ENCODE data around the gene MESP1. TPM values are rescaled to one million over a fixed set of nuclear protein-coding genes. Genes with fewer than 3 reads are reported as not detected.

MESP1 gene
- total and polyA plus RNA-seq, 7 experiments from 2014 or later = 0.17 to 1.2 (median 0.38) TPM; not detected in 2

GRCh38 chr15:89776274-89777072 lies 25.4 kb upstream of the MESP1 start, which contains the start of gene MESP2:
TSS of gene MESP2 (plus strand) at chr15:89776332. CDS start at chr15:89776358, 26 bp downstream.
- Mint-ChIP-seq H3K36me3 (no peaks in the 10 kb centered on the region), H3K9me3 (no peaks in the 10 kb centered on the region), H3K4me3 (peak within 1 kb of the TSS in 9 of 10 donors; percentile 34 to 80 (median 64)), H3K27me3 (peaks cover 14 to 29% (median 22%) of the 10 kb centered on the region in 5 donors), H3K27ac (no peak within 1 kb of the TSS), H3K4me1 (peaks cover 0 to 13% (median 0%) of the 10 kb centered on the region in 7 donors)
- Histone ChIP-seq H3K27me3 (ENCODE audit: control insufficient read depth in 2 of 2, insufficient read depth in 2 of 2, low read length in 2 of 2) (no peaks in the 10 kb centered on the region), H3K4me1 (ENCODE audit: control insufficient read depth in 2 of 2, insufficient read depth in 2 of 2, low read length in 2 of 2) (no peaks in the 10 kb centered on the region), H3K36me3 (ENCODE audit: control insufficient read depth in 2 of 3, insufficient read depth in 3 of 3, low read length in 3 of 3) (no peaks in the 10 kb centered on the region), H3K9me3 (ENCODE audit: control insufficient read depth in 2 of 3, low read length in 3 of 3) (no peaks in the 10 kb centered on the region), H3K27ac (ENCODE audit: low read depth, low read length) (no peak within 1 kb of the TSS), H3K4me3 (ENCODE audit: low read length) (peak within 1 kb of the TSS; percentile 24)
- ATAC-seq = peak; percentile 68
- peak in 7 of 9 donors; percentile 24 to 69 (median 43) for DNase-seq
- ChIA-PET POLR2A (no interaction called here), CTCF (no interaction called here)
- intact Hi-C loops (cut with micrococcal nuclease) = no loop called here

GRCh38 chr15:89775815-89776214 lies 24.8 kb upstream of the MESP1 start:
- no peaks in the 10 kb centered on the region for H3K27me3 ChIP-seq (ENCODE audit: control insufficient read depth in 2 of 2, insufficient read depth in 2 of 2, low read length in 2 of 2)
- no peak for ATAC-seq
- ChIA-PET CTCF (no interaction called here), POLR2A (no interaction called here)
- no peak overlapping the region for H3K27ac ChIP-seq (ENCODE audit: low read depth, low read length)
- no peaks in the 10 kb centered on the region for H3K9me3 Mint-ChIP-seq
- intact Hi-C loops (cut with micrococcal nuclease) = no loop called here
- H3K9me3 ChIP-seq (ENCODE audit: control insufficient read depth in 2 of 3, low read length in 3 of 3) = no peaks in the 10 kb centered on the region
- H3K27ac Mint-ChIP-seq = no peak overlapping the region
- H3K4me1 ChIP-seq (ENCODE audit: control insufficient read depth in 2 of 2, insufficient read depth in 2 of 2, low read length in 2 of 2) = no peaks in the 10 kb centered on the region
- peaks cover 13 to 24% (median 22%) of the 10 kb centered on the region in 5 donors for H3K27me3 Mint-ChIP-seq
- DNase-seq = no peak
- H3K4me3 Mint-ChIP-seq = peak overlapping the region in 6 of 10 donors; percentile 17 to 72 (median 44)
- H3K4me3 ChIP-seq (ENCODE audit: low read length) = no peak overlapping the region
- H3K36me3 Mint-ChIP-seq = no peaks in the 10 kb centered on the region
- peaks cover 0 to 7% (median 0%) of the 10 kb centered on the region in 7 donors for H3K4me1 Mint-ChIP-seq
- no peaks in the 10 kb centered on the region for H3K36me3 ChIP-seq (ENCODE audit: control insufficient read depth in 2 of 3, insufficient read depth in 3 of 3, low read length in 3 of 3)

GRCh38 chr15:89774492-89774891 lies 23.4 kb upstream of the MESP1 start:
- Mint-ChIP-seq H3K9me3 (no peaks in the 10 kb centered on the region), H3K27ac (no peak overlapping the region), H3K4me3 (no peak overlapping the region), H3K36me3 (no peaks in the 10 kb centered on the region), H3K4me1 (no peaks in the 10 kb centered on the region), H3K27me3 (peaks cover 6 to 22% (median 15%) of the 10 kb centered on the region in 5 donors)
- Histone ChIP-seq H3K36me3 (ENCODE audit: control insufficient read depth in 2 of 3, insufficient read depth in 3 of 3, low read length in 3 of 3) (no peaks in the 10 kb centered on the region), H3K27ac (ENCODE audit: low read depth, low read length) (no peak overlapping the region), H3K27me3 (ENCODE audit: control insufficient read depth in 2 of 2, insufficient read depth in 2 of 2, low read length in 2 of 2) (no peaks in the 10 kb centered on the region), H3K4me3 (ENCODE audit: low read length) (no peak overlapping the region), H3K9me3 (ENCODE audit: control insufficient read depth in 2 of 3, low read length in 3 of 3) (no peaks in the 10 kb centered on the region), H3K4me1 (ENCODE audit: control insufficient read depth in 2 of 2, insufficient read depth in 2 of 2, low read length in 2 of 2) (no peaks in the 10 kb centered on the region)
- no peak for DNase-seq
- ChIA-PET POLR2A (no interaction called here), CTCF (no interaction called here)
- ATAC-seq = no peak
- intact Hi-C loops (cut with micrococcal nuclease) = no loop called here

- Mint-ChIP-seq H3K27ac (no peak overlapping the region), H3K36me3 (no peaks in the 10 kb centered on the region), H3K9me3 (no peaks in the 10 kb centered on the region), H3K4me3 (no peak overlapping the region), H3K27me3 (peaks cover 6 to 19% (median 11%) of the 10 kb centered on the region in 5 donors), H3K4me1 (no peaks in the 10 kb centered on the region)
- ChIA-PET CTCF (no interaction called here), POLR2A (no interaction called here)
- DNase-seq (no peak), ATAC-seq (no peak)
- Histone ChIP-seq H3K36me3 (ENCODE audit: control insufficient read depth in 2 of 3, insufficient read depth in 3 of 3, low read length in 3 of 3) (no peaks in the 10 kb centered on the region), H3K27me3 (ENCODE audit: control insufficient read depth in 2 of 2, insufficient read depth in 2 of 2, low read length in 2 of 2) (no peaks in the 10 kb centered on the region), H3K9me3 (ENCODE audit: control insufficient read depth in 2 of 3, low read length in 3 of 3) (no peaks in the 10 kb centered on the region), H3K4me1 (ENCODE audit: control insufficient read depth in 2 of 2, insufficient read depth in 2 of 2, low read length in 2 of 2) (no peaks in the 10 kb centered on the region), H3K4me3 (ENCODE audit: low read length) (no peak overlapping the region), H3K27ac (ENCODE audit: low read depth, low read length) (no peak overlapping the region)
- intact Hi-C loops (cut with micrococcal nuclease) = no loop called here
Observed at GRCh38 chr15:89772932-89773583, 22.0 kb upstream of the MESP1 start.

- no peaks in the 10 kb centered on the region for H3K36me3 ChIP-seq (ENCODE audit: control insufficient read depth in 2 of 3, insufficient read depth in 3 of 3, low read length in 3 of 3)
- H3K4me1 Mint-ChIP-seq = no peaks in the 10 kb centered on the region
Observed at GRCh38 chr15:89770041-89770440, 19.0 kb upstream of the MESP1 start.

GRCh38 chr15:89769366-89769765 lies 18.3 kb upstream of the MESP1 start:
- no peaks in the 10 kb centered on the region for H3K36me3 ChIP-seq (ENCODE audit: control insufficient read depth in 2 of 3, insufficient read depth in 3 of 3, low read length in 3 of 3)
- Mint-ChIP-seq H3K4me1 (no peaks in the 10 kb centered on the region), H3K4me3 (no peak overlapping the region), H3K27me3 (peaks cover 0 to 4% (median 0%) of the 10 kb centered on the region in 5 donors), H3K27ac (no peak overlapping the region), H3K36me3 (no peaks in the 10 kb centered on the region), H3K9me3 (no peaks in the 10 kb centered on the region)
- no peak for DNase-seq
- H3K27ac ChIP-seq (ENCODE audit: low read depth, low read length) = no peak overlapping the region
- H3K9me3 ChIP-seq (ENCODE audit: control insufficient read depth in 2 of 3, low read length in 3 of 3) = no peaks in the 10 kb centered on the region
- ChIA-PET CTCF (no interaction called here), POLR2A (interaction anchor here (0.6 kb wide), 1 partner anchor 757 kb away, joined by 3 read pairs; no protein-coding TSS in a partner anchor)
- no peak for ATAC-seq
- no peak overlapping the region for H3K4me3 ChIP-seq (ENCODE audit: low read length)
- intact Hi-C loops (cut with micrococcal nuclease) = no loop called here
- no peaks in the 10 kb centered on the region for H3K4me1 ChIP-seq (ENCODE audit: control insufficient read depth in 2 of 2, insufficient read depth in 2 of 2, low read length in 2 of 2)
- H3K27me3 ChIP-seq (ENCODE audit: control insufficient read depth in 2 of 2, insufficient read depth in 2 of 2, low read length in 2 of 2) = no peaks in the 10 kb centered on the region

More at GRCh38 chr15:89770041-89770440, 19.0 kb upstream of the MESP1 start:
- Mint-ChIP-seq H3K9me3 (no peaks in the 10 kb centered on the region), H3K4me3 (no peak overlapping the region), H3K27me3 (peaks cover 0 to 4% (median 0%) of the 10 kb centered on the region in 5 donors), H3K36me3 (no peaks in the 10 kb centered on the region), H3K27ac (no peak overlapping the region)
- H3K9me3 ChIP-seq (ENCODE audit: control insufficient read depth in 2 of 3, low read length in 3 of 3) = no peaks in the 10 kb centered on the region
- intact Hi-C loops (cut with micrococcal nuclease) = no loop called here
- no peak overlapping the region for H3K27ac ChIP-seq (ENCODE audit: low read depth, low read length)
- ATAC-seq (no peak), DNase-seq (no peak)
- H3K27me3 ChIP-seq (ENCODE audit: control insufficient read depth in 2 of 2, insufficient read depth in 2 of 2, low read length in 2 of 2) = no peaks in the 10 kb centered on the region
- no peaks in the 10 kb centered on the region for H3K4me1 ChIP-seq (ENCODE audit: control insufficient read depth in 2 of 2, insufficient read depth in 2 of 2, low read length in 2 of 2)
- CTCF ChIA-PET = no interaction called here
- POLR2A ChIA-PET = interaction anchor here (0.6 kb wide), 1 partner anchor 756 kb away, joined by 3 read pairs; no protein-coding TSS in a partner anchor
- H3K4me3 ChIP-seq (ENCODE audit: low read length) = no peak overlapping the region
